MM.1S (cell line): Measurements from ENCODE around the gene TBX6.
"Not testable (repeated sequence)": the region's sequence is repeated elsewhere in the genome, so short reads cannot be mapped to it uniquely, and the experiment has no call there.

ENCODE experiments used
- DNase-seq: peaks from one replicate; pipeline ENCODE4 v3.0.0-alpha.2; 2015
- H2AFZ ChIP-seq: fragments of 300-600 bp; sonication (generic); 2 replicates; pipeline ENCODE4 v1.6.0; 2016; ENCODE audit warnings: antibody characterized with exemption, low read length
- H3F3A ChIP-seq: fragments of 300-600 bp; sonication (generic); 2 replicates; pipeline ENCODE4 v1.6.1; 2016; ENCODE audit warnings: mild to moderate bottlenecking, antibody characterized with exemption, low read length, moderate library complexity, mixed read lengths; ENCODE audit not compliant: insufficient read depth
- H3K27ac ChIP-seq: fragments of 300-600 bp; sonication (generic); 2 replicates; pipeline ENCODE4 v1.5.1; 2016; ENCODE audit warnings: mild to moderate bottlenecking, low read length
- H3K27me3 ChIP-seq: fragments of 300-600 bp; sonication (generic); replicated peaks from 2 replicates; pipeline ENCODE4 v1.6.0; 2016; ENCODE audit warnings: low read length; ENCODE audit not compliant: insufficient read depth
- H3K36me3 ChIP-seq: fragments of 300-600 bp; sonication (generic); replicated peaks from 2 replicates; pipeline ENCODE4 v1.6.1; 2016; ENCODE audit warnings: mild to moderate bottlenecking, low read length, mixed read lengths; ENCODE audit not compliant: insufficient read depth
- H3K4me1 ChIP-seq: fragments of 300-600 bp; sonication (generic); 2 replicates; pipeline ENCODE4 v1.6.1; 2016; ENCODE audit warnings: low read length, mixed read lengths
- H3K4me2 ChIP-seq: fragments of 300-600 bp; sonication (generic); 2 replicates; pipeline ENCODE4 v1.6.0; 2016; ENCODE audit warnings: low read depth, low read length
- H3K4me3 ChIP-seq: fragments of 300-600 bp; sonication (generic); 2 replicates; pipeline ENCODE4 v1.5.1; 2016; ENCODE audit warnings: low read length, mixed read lengths
- H3K79me2 ChIP-seq: fragments of 300-600 bp; sonication (generic); 2 replicates; pipeline ENCODE4 v1.6.1; 2016; ENCODE audit warnings: mixed run types, low read length, mixed read lengths
- H3K9ac ChIP-seq: fragments of 300-600 bp; sonication (generic); 2 replicates; pipeline ENCODE4 v1.6.1; 2016; ENCODE audit warnings: low read length, mixed read lengths
- H3K9me2 ChIP-seq: fragments of 300-600 bp; sonication (generic); replicated peaks from 2 replicates; pipeline ENCODE4 v1.6.1; 2016; ENCODE audit warnings: mild to moderate bottlenecking, low read length, mixed read lengths; ENCODE audit not compliant: insufficient read depth
- H3K9me3 ChIP-seq: fragments of 300-600 bp; sonication (generic); replicated peaks from 2 replicates; pipeline ENCODE4 v1.6.1; 2016; ENCODE audit warnings: mild to moderate bottlenecking, low read length, mixed read lengths; ENCODE audit not compliant: insufficient read depth
- H4K20me1 ChIP-seq: fragments of 300-600 bp; sonication (generic); 2 replicates; pipeline ENCODE4 v1.6.1; 2016; ENCODE audit warnings: mild to moderate bottlenecking, low read length, moderate library complexity, mixed read lengths; ENCODE audit not compliant: insufficient read depth
- CTCF ChIP-seq: fragments of 300-600 bp; sonication (generic); IDR thresholded peaks from 2 replicates; pipeline ENCODE4 v1.5.1; 2016; ENCODE audit warnings: antibody characterized with exemption, low read length, mixed read lengths
- EZH2 ChIP-seq: fragments of 300-600 bp; sonication (generic); optimal IDR thresholded peaks from 2 replicates; pipeline ENCODE3; 2017; ENCODE audit warnings: low read depth, mild to moderate bottlenecking, antibody characterized with exemption, low read length, mixed read lengths
- EZH2phosphoT487 ChIP-seq: fragments of 300-600 bp; sonication (generic); IDR thresholded peaks from 2 replicates; pipeline ENCODE4 v1.6.1; 2018; ENCODE audit warnings: antibody characterized with exemption, low read length

The TBX6 gene

GRCh38 chr16:30046588-30046987 is 45.1 kb downstream of the TBX6 start:
- Histone ChIP-seq H3K36me3 (no peaks in the 10 kb centered on the region), H3K27me3 (no peaks in the 10 kb centered on the region), H3K9me2 (no peaks in the 10 kb centered on the region), H3K4me2 (no peak overlapping the region), H3F3A (no peaks in the 10 kb centered on the region), H3K4me1 (no peaks in the 10 kb centered on the region), H3K4me3 (no peak overlapping the region), H4K20me1 (no peaks in the 10 kb centered on the region), H3K79me2 (no peaks in the 10 kb centered on the region), H3K27ac (no peak overlapping the region), H3K9ac (no peak overlapping the region), H2AFZ (no peak overlapping the region), H3K9me3 (no peaks in the 10 kb centered on the region)
- no peak for DNase-seq
- TF ChIP-seq EZH2phosphoT487 (no peak), EZH2 (no peak)

DNA sequence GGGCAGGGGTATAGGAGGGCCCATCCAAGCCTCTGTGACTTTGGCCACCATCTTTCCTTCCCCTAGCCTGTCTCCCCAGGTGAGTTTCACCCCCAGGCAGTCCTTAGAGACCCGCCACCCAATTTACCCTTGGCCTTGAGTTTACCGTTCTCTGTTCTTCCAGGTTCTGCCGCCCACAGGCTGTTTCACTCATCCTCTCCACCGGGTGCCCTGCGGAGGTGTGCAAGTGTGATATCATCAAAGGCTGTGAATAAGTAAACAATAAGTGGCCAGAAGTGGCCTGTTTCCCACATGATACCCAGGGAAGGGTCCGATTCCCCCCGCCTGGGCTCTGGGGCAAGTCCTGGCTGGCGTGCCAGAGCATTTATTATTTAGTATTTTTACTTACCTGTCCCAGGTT is 45.5 kb downstream of the TBX6 start:
- TF ChIP-seq EZH2, result no peak
- no peak for TF ChIP-seq EZH2phosphoT487
- H3F3A ChIP-seq, result no peaks in the 10 kb centered on the region
- no peak overlapping the region for H3K9ac ChIP-seq
- no peaks in the 10 kb centered on the region for H3K27me3 ChIP-seq
- no peaks in the 10 kb centered on the region for H3K79me2 ChIP-seq
- H3K4me3 ChIP-seq, result no peak overlapping the region
- DNase-seq, result no peak
- no peaks in the 10 kb centered on the region for H3K9me2 ChIP-seq
- no peaks in the 10 kb centered on the region for H3K9me3 ChIP-seq
- H4K20me1 ChIP-seq, result no peaks in the 10 kb centered on the region
- H3K4me2 ChIP-seq, result no peak overlapping the region
- no peak overlapping the region for H3K27ac ChIP-seq
- H2AFZ ChIP-seq, result no peak overlapping the region
- H3K4me1 ChIP-seq, result no peaks in the 10 kb centered on the region
- no peaks in the 10 kb centered on the region for H3K36me3 ChIP-seq

DNA sequence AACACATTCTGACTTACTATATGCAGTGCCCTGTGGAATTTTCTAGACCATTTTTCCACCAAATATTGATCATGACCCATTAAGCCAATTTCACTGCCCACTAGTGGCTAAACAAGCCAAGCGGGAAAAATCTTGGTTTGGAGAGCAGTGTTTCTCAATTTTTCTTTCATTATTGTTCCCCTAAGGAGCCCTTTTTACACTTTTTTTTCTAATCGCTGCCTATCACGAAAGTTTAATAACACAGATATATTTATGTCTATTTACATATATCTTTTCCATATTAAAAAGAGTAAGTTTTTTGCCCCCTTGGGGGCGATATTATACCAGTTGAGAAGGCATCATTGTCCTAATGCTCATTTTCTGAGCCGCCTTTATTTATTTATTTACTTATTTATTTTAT is 49.9 kb downstream of the TBX6 start:
- H3K4me1 ChIP-seq, result no peaks in the 10 kb centered on the region
- no peaks in the 10 kb centered on the region for H3F3A ChIP-seq
- peak; percentile 49 for DNase-seq
- H3K27me3 ChIP-seq, result no peaks in the 10 kb centered on the region
- no peak overlapping the region for H3K4me2 ChIP-seq
- H3K9ac ChIP-seq, result no peak overlapping the region
- no peaks in the 10 kb centered on the region for H3K9me2 ChIP-seq
- H4K20me1 ChIP-seq, result no peaks in the 10 kb centered on the region
- no peak overlapping the region for H2AFZ ChIP-seq
- no peaks in the 10 kb centered on the region for H3K9me3 ChIP-seq
- no peaks in the 10 kb centered on the region for H3K79me2 ChIP-seq
- no peak for TF ChIP-seq EZH2phosphoT487
- no peak for TF ChIP-seq EZH2
- TF ChIP-seq CTCF, result peak; percentile 32
- no peaks in the 10 kb centered on the region for H3K36me3 ChIP-seq
- H3K27ac ChIP-seq, result no peak overlapping the region
- no peak overlapping the region for H3K4me3 ChIP-seq

DNA sequence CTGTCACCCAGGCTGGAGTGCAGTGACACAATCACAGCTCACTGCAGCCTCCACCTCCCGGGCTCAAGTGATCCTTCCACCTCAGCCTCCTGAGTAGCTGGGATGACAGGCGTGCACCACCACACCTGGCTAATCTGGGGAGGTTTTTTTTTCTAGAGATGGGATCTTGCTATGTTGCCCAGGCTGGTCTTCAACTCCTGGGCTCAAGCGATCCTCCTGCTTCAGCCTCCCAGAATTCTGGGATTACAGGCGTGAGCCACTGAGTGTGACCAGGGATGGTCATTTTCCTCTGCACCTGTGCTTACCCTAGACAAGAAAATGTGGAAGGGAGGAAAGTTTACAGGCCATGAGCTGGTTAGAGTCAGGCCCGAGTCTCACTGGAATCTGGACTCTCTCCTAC is 51.0 kb downstream of the TBX6 start:
- H3K4me3 ChIP-seq, H3K27ac ChIP-seq, H3K9me3 ChIP-seq, H3K4me1 ChIP-seq, DNase-seq, H3K9me2 ChIP-seq, H3K36me3 ChIP-seq, H3F3A ChIP-seq, H2AFZ ChIP-seq, H3K4me2 ChIP-seq, H3K9ac ChIP-seq, H3K79me2 ChIP-seq, H4K20me1 ChIP-seq, H3K27me3 ChIP-seq: not testable (repeated sequence)

- H2AFZ ChIP-seq, result no peak overlapping the region
- H3K4me3 ChIP-seq, result no peak overlapping the region
- no peaks in the 10 kb centered on the region for H3K4me1 ChIP-seq
- H3K4me2 ChIP-seq, result no peak overlapping the region
- no peaks in the 10 kb centered on the region for H4K20me1 ChIP-seq
- H3F3A ChIP-seq, result no peaks in the 10 kb centered on the region
- no peaks in the 10 kb centered on the region for H3K79me2 ChIP-seq
- no peak overlapping the region for H3K27ac ChIP-seq
- H3K36me3 ChIP-seq, result no peaks in the 10 kb centered on the region
- H3K27me3 ChIP-seq, result no peaks in the 10 kb centered on the region
- DNase-seq, result no peak
- H3K9ac ChIP-seq, result no peak overlapping the region
- H3K9me3 ChIP-seq, result no peaks in the 10 kb centered on the region
- H3K9me2 ChIP-seq, result no peaks in the 10 kb centered on the region
- TF ChIP-seq EZH2, result no peak
- TF ChIP-seq EZH2phosphoT487, result no peak
- no peak for TF ChIP-seq CTCF
These were observed 51.5 kb downstream of the TBX6 start for GRCh38 chr16:30040221-30040620.
